ENCODE data around the gene DNAJB14.
A peak's percentile ranks its signal among the peaks of the same experiment; 100 is the strongest.

The DNAJB14 gene

DNA sequence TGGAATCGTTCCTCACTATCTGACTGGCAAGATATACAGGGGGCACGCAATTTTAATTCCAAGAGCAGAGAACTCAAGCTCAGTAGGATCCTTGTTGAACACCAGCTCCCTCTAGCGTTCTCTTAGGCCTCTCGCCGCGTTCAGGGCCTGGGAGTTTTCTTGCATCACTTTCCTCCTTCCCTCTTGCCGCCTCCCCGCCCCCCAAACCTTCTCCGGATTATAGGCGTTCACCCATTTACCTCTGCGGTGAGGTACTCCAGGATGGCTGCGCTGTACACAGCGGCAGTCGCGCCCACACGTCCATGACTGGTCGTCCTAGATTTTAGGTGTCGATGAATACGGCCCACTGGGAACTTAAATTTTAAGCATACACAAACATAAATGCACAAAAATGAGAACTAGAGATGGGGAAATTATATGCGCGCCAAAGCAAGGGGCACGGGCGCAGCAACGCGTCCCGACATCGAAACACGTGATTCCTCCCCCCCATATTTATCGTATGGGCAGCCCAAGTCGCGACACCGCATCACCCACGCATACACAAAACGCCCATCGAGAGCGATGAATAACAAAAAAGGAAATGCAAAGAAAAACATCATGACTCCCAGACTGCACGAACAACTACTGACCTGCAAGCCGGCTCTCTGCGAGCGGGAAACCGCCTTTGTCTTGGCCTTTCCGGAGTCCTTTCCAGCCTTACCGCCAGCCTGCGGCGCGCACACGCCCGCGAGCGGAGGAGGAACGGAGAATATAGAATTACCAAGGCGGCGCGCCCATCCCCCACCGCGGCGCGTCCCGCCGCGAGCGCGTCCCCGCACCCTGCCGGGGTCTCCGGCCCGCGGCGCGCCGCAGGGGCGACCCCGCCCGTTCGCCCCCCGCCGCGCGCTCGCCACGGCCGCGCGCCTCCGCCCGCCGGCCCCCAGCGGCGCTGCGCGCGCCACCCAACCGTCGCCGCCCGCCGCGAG is 2.9 kb upstream of the DNAJB14 start:
- Histone ChIP-seq H3K27me3 (ENCODE audit: insufficient read depth, low read length, poor library complexity) (no peaks in the 10 kb centered on the region), H3K4me2 (ENCODE audit: insufficient read depth, low read length) (peak overlapping the region; percentile 91), H4K20me1 (ENCODE audit: insufficient read depth, low read length) (peaks cover 30% of the 10 kb centered on the region), H3K36me3 (ENCODE audit: insufficient read depth, low read length) (peaks cover 29% of the 10 kb centered on the region), H3K4me3 (ENCODE audit: low read depth in 1 of 2, low read length in 2 of 2) (peak overlapping the region; percentile 69 to 73), H3K79me2 (ENCODE audit: insufficient read depth, low read length) (peaks cover 64% of the 10 kb centered on the region), H3K9ac (ENCODE audit: low read depth, low read length) (peak overlapping the region; percentile 93), H3K9me3 (ENCODE audit: insufficient read depth, low read length, severe bottlenecking) (no peaks in the 10 kb centered on the region), H3K4me1 (ENCODE audit: insufficient read depth, low read length) (peaks cover 50% of the 10 kb centered on the region), H3K27ac (ENCODE audit: low read length) (peak overlapping the region; percentile 96), H2AFZ (ENCODE audit: low read depth, low read length) (peak overlapping the region; percentile 53; the same call in 1 of the 2 replicates)
- ATAC-seq (ENCODE audit: insufficient read depth, low read depth) = peak; percentile 52
- no peak for TF ChIP-seq EZH2 (IDR thresholded peaks at IDR 0.05; ENCODE audit: borderline replicate concordance, low read depth, low read length, severe bottlenecking)
- TF ChIP-seq, protein P1, sequence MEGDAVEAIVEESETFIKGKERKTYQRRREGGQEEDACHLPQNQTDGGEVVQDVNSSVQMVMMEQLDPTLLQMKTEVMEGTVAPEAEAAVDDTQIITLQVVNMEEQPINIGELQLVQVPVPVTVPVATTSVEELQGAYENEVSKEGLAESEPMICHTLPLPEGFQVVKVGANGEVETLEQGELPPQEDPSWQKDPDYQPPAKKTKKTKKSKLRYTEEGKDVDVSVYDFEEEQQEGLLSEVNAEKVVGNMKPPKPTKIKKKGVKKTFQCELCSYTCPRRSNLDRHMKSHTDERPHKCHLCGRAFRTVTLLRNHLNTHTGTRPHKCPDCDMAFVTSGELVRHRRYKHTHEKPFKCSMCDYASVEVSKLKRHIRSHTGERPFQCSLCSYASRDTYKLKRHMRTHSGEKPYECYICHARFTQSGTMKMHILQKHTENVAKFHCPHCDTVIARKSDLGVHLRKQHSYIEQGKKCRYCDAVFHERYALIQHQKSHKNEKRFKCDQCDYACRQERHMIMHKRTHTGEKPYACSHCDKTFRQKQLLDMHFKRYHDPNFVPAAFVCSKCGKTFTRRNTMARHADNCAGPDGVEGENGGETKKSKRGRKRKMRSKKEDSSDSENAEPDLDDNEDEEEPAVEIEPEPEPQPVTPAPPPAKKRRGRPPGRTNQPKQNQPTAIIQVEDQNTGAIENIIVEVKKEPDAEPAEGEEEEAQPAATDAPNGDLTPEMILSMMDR (IDR thresholded peaks at IDR 0.05; ENCODE audit: borderline replicate concordance, extremely low read depth, low read length, poor library complexity, severe bottlenecking) = peak; percentile 94
- DNase-seq = peak; percentile 95

GRCh38 chr4:99947608-99948007 is 1.2 kb upstream of the DNAJB14 start:
- Histone ChIP-seq H3K4me3 (ENCODE audit: low read depth in 1 of 2, low read length in 2 of 2) (peak overlapping the region; percentile 69 to 73; a peak in 3 of 4 replicates), H3K9me3 (ENCODE audit: insufficient read depth, low read length, severe bottlenecking) (no peaks in the 10 kb centered on the region), H3K79me2 (ENCODE audit: insufficient read depth, low read length) (peaks cover 81% of the 10 kb centered on the region), H3K4me1 (ENCODE audit: insufficient read depth, low read length) (peaks cover 64% of the 10 kb centered on the region), H3K4me2 (ENCODE audit: insufficient read depth, low read length) (peak overlapping the region; percentile 91), H2AFZ (ENCODE audit: low read depth, low read length) (no peak overlapping the region), H4K20me1 (ENCODE audit: insufficient read depth, low read length) (peaks cover 30% of the 10 kb centered on the region), H3K27ac (ENCODE audit: low read length) (peak overlapping the region; percentile 96), H3K36me3 (ENCODE audit: insufficient read depth, low read length) (peaks cover 38% of the 10 kb centered on the region), H3K9ac (ENCODE audit: low read depth, low read length) (peak overlapping the region; percentile 93), H3K27me3 (ENCODE audit: insufficient read depth, low read length, poor library complexity) (no peaks in the 10 kb centered on the region)
- ATAC-seq (ENCODE audit: insufficient read depth, low read depth) = no peak
- DNase-seq = no peak
- TF ChIP-seq, protein P1 (IDR thresholded peaks at IDR 0.05; ENCODE audit: borderline replicate concordance, extremely low read depth, low read length, poor library complexity, severe bottlenecking) = no peak
- TF ChIP-seq EZH2 (IDR thresholded peaks at IDR 0.05; ENCODE audit: borderline replicate concordance, low read depth, low read length, severe bottlenecking) = no peak

DNA sequence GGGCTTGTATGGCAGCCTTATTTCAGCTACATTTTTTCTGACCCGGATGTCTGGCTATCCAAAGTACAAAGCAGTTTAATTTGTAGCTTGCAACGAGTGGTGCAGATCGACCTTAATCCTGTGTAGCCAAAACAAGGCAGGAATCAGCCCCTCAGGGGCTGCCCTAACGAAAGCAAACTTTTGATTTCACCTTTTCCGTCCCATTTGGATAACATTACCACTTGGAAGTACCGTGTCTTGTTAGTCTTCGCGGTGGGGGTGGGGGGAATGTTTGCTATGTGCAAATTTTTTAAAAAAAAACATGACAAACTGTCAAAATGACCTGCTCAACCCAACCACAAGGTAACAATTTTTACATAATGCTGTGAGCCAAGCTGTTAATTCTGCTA is 766 bp upstream of the DNAJB14 start:
- H3K27ac ChIP-seq (ENCODE audit: low read length) = peak overlapping the region; percentile 96
- ATAC-seq (ENCODE audit: insufficient read depth, low read depth) = no peak
- no peak for DNase-seq
- peaks cover 30% of the 10 kb centered on the region for H4K20me1 ChIP-seq (ENCODE audit: insufficient read depth, low read length)
- H3K4me3 ChIP-seq (ENCODE audit: low read depth in 1 of 2, low read length in 2 of 2) = peak overlapping the region; percentile 69 to 73; a peak in 3 of 4 replicates
- H2AFZ ChIP-seq (ENCODE audit: low read depth, low read length) = no peak overlapping the region
- TF ChIP-seq, protein P1 (IDR thresholded peaks at IDR 0.05; ENCODE audit: borderline replicate concordance, extremely low read depth, low read length, poor library complexity, severe bottlenecking) = no peak
- no peak for TF ChIP-seq EZH2 (IDR thresholded peaks at IDR 0.05; ENCODE audit: borderline replicate concordance, low read depth, low read length, severe bottlenecking)
- H3K36me3 ChIP-seq (ENCODE audit: insufficient read depth, low read length) = peaks cover 38% of the 10 kb centered on the region
- H3K4me1 ChIP-seq (ENCODE audit: insufficient read depth, low read length) = peaks cover 64% of the 10 kb centered on the region
- peak overlapping the region; percentile 91 for H3K4me2 ChIP-seq (ENCODE audit: insufficient read depth, low read length)
- peak overlapping the region; percentile 93 for H3K9ac ChIP-seq (ENCODE audit: low read depth, low read length)
- peaks cover 85% of the 10 kb centered on the region for H3K79me2 ChIP-seq (ENCODE audit: insufficient read depth, low read length)
- H3K9me3 ChIP-seq (ENCODE audit: insufficient read depth, low read length, severe bottlenecking) = no peaks in the 10 kb centered on the region
- no peaks in the 10 kb centered on the region for H3K27me3 ChIP-seq (ENCODE audit: insufficient read depth, low read length, poor library complexity)
